ENCODE data around the gene NDUFC2.
"Not testable (repeated sequence)": the region's sequence is repeated elsewhere in the genome, so short reads cannot be mapped to it uniquely, and the experiment has no call there.

NDUFC2 gene

DNA sequence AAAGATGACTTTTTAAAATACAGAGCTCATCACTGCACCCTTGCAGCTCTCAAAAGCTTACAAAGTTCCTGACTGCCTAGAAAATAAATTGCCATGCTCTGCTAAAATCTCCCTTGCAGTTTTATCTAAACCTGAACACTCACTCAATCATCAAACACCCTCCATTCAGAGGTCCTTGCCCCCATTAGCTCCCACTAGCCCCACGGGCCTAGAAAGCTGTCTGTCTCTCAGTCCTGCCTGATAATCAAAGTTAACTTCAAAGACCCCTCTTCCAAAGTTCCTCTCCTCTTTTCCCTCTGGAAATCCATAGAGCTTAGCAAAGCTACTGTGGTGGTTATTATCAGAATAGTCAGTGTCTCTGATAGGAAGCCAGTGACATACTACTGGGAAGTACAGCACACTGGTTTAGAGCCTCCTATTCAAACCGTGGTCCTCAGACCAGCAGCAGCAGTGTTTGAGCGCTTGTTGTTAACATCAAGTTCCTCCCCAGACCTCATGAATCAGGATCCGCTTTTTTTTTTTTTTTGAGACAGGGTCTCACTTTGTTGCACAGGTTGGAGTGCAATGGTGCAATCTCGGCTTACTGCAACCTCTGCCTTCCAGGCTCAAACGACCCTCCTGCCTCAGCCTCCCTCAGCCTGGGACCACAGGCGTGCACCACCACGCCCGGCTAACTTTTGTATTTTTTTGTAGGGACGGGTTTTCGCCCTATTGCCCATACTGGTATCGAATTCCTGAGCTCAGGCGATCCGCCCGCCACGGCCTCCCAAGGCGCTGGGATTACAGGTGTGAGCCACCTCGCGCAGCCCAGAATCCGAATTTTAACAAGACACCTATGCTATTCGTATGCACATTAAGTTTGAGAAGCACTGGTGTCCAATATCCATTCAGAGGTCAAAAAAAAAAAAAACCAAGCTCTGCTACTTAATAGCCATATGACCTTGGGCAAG is 1.2 kb downstream of the NDUFC2 start:
- DNase-seq (ENCODE audit: low spot score) = no peak
- TF ChIP-seq, protein P1, sequence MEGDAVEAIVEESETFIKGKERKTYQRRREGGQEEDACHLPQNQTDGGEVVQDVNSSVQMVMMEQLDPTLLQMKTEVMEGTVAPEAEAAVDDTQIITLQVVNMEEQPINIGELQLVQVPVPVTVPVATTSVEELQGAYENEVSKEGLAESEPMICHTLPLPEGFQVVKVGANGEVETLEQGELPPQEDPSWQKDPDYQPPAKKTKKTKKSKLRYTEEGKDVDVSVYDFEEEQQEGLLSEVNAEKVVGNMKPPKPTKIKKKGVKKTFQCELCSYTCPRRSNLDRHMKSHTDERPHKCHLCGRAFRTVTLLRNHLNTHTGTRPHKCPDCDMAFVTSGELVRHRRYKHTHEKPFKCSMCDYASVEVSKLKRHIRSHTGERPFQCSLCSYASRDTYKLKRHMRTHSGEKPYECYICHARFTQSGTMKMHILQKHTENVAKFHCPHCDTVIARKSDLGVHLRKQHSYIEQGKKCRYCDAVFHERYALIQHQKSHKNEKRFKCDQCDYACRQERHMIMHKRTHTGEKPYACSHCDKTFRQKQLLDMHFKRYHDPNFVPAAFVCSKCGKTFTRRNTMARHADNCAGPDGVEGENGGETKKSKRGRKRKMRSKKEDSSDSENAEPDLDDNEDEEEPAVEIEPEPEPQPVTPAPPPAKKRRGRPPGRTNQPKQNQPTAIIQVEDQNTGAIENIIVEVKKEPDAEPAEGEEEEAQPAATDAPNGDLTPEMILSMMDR (IDR thresholded peaks at IDR 0.05; ENCODE audit: extremely low read depth, missing control alignments) = no peak

DNA sequence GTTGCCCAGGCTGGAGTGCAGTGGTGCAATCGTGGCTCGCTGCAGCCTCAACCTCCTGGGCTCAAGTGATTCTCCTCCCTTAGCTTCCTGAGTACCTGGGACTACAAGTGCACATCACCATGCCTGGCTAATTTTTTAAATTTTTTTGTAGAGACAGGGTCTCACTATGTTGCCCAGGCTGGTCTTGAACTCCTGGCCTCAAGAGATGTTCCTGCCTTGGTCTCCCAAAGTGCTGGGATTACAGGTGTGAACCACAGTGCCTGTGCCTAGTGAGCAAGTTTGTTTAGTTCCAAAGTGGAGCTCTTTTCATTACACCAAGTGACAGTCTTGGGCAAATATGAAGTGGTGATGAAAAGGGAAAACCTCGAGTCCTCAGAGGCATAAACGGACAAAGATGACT is 2.1 kb downstream of the NDUFC2 start:
- DNase-seq (ENCODE audit: low spot score) = not testable (repeated sequence)

DNA sequence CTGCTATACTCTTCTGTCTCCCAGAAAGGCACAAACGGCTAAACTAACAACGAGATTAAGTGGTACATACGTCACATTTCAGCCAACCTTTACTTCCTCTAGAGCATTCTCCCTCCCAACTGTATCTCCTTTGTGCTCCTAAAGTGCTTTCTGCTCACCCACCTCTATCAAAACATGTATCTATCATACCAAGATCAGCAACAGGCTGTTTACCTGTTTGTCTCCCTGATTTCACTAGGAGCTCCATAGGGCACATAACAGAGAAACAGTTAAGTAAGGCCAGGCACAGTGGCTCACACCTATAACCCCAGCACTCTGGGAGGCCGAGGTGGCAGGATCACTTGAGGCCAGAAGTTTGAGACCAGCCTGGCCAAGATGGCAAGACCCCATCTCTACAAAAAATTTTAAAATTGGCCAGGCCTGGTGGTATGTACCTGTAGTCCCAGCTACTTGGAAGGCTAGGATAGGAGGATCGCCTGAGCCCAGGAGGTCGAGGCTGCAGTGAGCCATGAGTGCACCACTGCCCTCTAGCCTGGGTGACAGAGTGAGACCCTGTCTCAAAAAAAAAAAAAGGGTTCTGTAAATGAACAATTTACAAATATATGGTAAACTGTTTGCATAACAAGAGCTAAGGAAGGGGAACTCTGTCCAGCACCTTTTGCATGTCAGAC is 2.8 kb downstream of the NDUFC2 start:
- TF ChIP-seq, protein P1 (IDR thresholded peaks at IDR 0.05; ENCODE audit: extremely low read depth, missing control alignments) = no peak
- no peak for DNase-seq (ENCODE audit: low spot score)

DNA sequence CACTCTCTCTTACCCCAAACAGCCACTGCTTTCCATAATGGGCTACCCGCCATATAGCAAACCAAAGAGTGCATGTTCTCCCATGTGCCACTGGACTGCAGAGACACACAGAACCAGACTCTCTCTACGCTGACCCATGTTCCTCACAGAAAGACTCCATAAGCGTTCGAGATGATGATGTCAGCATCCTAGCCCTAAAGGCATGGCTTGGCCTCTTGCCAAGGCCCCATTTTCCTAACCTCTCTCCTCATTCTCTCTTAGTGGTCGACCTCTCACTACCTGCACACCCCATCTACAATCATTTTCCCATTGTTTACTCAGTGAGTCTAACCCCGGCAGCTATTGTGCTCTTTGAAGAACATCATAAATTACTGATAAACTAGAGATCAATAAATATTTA is 4.9 kb downstream of the NDUFC2 start:
- TF ChIP-seq, protein P1 (IDR thresholded peaks at IDR 0.05; ENCODE audit: extremely low read depth, missing control alignments) = no peak
- no peak for DNase-seq (ENCODE audit: low spot score)

DNA sequence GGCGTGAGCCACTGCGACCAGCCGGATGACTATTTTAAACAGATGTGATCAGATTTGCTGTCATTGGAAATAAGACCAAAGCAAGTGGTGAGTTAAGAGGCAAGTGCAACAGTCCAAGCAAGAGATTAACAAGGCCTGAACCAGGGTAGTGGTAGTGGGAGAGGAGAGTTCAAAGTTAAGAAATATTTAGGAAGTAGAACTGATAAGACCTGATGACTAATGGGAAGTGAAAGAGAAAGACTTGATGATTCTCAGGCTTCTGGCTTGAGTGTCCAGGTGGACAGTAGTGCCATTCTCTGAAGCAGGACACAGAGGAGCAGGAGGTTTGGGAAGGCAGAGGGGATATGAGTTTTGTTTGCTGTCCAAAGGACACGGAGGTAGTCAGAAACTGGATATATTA is 7.2 kb downstream of the NDUFC2 start:
- no peak for DNase-seq (ENCODE audit: low spot score)
- TF ChIP-seq, protein P1 (IDR thresholded peaks at IDR 0.05; ENCODE audit: extremely low read depth, missing control alignments) = no peak

DNA sequence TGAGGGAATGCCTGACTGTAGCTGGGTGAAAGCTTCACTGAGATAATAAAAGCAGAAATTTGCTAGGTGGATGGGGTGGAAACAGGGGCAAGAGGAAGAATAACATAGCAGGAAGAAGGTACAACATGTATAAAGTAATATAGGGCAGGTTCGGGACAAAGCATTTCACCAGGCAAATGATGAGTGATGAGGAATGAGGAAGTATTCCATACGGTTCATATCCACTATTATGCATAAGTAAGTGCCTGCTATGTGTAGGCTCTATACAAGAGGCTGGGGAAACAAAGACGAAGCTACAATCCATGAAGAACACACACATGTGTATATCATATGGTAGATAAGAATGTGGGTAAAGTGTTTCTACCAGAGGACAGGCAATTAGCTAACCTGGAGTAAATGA is 7.9 kb downstream of the NDUFC2 start:
- TF ChIP-seq, protein P1 (IDR thresholded peaks at IDR 0.05; ENCODE audit: extremely low read depth, missing control alignments) = no peak
- DNase-seq (ENCODE audit: low spot score) = no peak

DNA sequence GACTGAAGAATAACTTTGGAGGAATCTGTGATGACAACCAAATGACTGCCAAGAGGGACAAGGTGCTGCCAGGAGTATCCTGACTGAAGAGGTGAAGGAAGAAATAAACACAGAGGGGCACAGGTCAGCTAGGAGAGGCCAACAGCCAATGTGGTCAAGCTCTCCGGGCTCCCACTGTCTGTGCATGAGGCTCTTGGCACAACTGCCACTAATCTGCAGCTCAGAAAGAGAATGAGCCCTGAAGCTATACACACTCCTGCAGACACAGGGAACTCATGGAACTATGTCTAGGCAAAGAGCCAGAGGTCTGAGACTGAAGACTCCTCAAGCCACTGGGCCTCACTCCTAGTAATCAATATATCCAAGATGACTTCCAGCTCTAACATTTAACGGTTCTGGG is 9.0 kb downstream of the NDUFC2 start:
- no peak for DNase-seq (ENCODE audit: low spot score)
- TF ChIP-seq, protein P1 (IDR thresholded peaks at IDR 0.05; ENCODE audit: extremely low read depth, missing control alignments) = no peak
